NCI-H69 (cell line): Measurements from ENCODE around the gene KRTAP3-1.

ENCODE experiments used
- DNase-seq: peaks from one replicate; lab custom pipeline; 2025; lab: John Stamatoyannopoulos, UW

KRTAP3-1 gene

DNA sequence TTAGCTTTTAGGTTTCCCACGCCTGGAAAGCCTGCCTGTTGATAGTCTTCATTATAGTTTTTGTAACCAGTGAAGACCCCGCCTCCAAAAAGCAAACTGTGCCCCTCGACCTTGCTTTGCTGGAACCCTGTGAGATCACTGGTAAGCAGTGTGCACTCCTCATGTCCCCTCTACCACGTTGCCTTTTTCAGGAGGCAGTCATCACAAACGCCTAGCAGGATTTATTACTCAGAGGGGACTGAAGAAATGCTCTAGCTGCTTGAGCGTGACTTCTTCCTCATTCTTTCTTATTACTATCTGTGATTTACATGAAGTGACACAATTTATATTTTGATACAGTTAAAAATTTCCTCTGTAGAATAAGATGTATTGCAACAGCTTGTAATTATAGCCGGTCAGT lies 6.5 kb upstream of the KRTAP3-1 start:
- no peak for DNase-seq

DNA sequence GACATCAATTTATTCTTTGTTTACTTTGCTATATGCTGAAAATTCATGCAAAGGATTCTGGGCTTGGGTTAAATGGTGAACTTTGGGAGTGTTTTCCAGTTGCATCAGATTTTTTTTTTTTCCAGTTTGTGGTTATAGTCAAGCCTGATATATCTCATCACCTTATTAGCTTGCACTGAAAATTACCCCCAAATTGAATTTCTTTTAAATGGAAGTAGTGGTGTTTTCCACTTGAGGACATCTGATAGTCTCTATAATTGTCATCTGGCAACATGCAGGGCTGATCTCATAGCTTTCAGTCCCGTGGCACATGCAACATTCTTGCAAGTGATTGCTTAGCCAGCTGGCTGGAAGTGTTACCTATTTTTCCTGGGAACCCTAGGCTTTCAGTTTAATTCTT lies 4.7 kb upstream of the KRTAP3-1 start:
- DNase-seq, result peak; percentile 35

DNA sequence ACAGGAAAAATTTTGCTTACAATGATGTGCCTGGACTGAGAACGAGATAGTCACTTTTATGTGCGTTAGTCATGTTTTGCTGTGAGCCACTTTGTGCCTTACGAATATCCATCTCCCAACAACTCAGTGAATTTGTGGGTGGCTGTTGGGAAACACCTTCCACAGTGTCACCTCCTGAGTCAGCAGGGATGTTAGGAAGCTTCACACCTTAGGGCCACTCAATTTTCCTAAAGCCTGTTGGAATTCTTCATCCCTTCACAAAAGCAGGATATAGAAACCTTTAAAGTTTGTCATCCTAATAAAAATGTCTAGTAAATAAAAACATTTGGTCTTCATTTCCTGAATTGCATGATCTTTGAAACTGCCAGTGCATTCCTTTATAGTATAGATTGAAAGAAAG lies 4.3 kb upstream of the KRTAP3-1 start:
- no peak for DNase-seq

DNA sequence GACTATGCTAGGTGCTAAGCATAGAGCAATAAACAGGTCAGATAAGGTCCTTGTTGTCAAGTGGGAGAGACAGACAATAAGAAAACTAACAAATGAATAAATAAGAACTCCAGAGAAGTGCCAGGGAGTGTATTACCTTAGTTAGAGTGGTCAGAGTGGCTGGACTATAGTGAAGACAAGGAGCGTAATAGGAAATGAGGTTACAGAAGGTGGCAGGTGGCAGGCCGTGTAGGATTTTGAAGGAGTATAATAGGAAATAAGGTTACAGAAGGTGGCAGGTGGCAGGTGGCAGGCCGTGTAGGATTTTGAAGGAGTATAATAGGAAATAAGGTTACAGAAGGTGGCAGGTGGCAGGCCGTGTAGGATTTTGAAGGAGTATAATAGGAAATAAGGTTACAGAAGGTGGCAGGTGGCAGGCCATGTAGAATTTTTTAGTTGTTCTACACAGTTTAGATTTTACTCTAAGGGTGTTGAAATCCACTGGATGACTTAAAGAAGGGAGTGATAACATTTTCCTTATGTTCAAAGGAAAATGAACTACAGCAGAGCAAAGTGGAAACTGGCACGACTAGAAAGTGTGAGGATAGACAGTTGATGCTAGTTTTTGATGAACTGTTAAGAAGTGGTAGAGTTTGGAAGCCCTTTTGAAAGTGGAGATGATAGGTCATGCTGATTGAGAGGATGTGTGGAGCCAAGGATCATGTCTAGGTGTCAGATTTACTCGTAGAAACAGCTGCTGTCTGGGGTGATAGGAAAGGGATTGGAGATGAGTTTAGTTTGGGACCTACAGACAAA lies 3.6 kb upstream of the KRTAP3-1 start:
- DNase-seq, result no peak

DNA sequence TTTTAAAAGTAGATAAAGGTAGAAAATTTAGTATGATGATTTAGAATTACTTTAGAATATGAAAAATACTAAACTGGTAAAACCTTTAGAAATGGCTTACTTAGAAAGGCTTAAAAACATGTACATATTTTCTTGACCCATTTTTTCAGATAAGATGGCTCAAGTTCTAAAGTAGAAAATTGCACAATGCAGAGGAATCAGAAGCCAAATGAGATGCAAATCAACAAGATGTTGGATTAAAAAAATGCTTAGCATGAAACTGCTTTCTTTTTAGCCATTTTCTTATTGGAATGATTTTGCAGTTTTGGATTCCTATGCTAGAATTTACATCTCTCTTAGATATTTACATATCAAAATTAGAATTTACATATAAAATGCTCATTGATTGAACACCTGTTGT lies 1.5 kb upstream of the KRTAP3-1 start:
- no peak for DNase-seq

DNA sequence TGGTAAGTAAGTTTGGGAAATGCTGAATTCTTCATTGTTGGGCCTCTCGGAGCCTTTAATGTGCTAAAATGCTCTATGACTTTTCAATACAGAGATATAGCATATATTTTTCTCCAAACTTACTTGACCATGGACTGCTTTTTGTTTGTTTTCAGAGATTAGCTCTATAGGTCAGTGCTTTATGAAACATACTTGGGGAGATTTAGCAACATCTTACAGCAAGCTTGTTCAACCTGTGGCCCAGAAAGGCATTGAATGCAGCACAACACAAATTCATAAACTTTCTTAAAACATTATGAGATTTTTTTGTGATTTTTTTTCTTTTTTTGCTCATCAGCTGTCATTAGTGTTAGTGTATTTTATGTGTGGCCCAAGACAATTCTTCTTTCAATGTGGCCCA lies 1.0 kb upstream of the KRTAP3-1 start:
- DNase-seq, result no peak

DNA sequence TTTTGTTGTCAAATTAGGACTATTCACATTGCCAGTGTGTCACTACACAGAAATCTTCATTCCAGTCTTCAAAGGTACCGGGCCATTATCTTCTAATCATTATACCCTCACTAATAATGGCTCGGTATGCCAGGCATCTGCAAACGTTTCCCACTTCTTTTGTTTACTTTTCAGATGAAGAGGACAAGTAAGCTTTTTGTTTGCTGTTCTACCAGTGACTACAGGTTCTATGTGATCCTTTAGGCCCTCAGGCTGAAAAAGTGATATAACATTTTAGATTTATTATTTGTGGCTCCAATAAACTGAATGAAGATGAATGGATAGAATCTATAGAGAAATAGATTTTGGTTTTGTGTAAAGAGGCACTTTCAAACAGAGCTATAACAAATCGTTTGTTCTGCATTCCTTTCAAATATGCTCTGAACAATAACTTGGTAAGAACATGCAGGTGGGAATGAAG lies 403 bp upstream of the KRTAP3-1 start:
- DNase-seq, result peak; percentile 54

DNA sequence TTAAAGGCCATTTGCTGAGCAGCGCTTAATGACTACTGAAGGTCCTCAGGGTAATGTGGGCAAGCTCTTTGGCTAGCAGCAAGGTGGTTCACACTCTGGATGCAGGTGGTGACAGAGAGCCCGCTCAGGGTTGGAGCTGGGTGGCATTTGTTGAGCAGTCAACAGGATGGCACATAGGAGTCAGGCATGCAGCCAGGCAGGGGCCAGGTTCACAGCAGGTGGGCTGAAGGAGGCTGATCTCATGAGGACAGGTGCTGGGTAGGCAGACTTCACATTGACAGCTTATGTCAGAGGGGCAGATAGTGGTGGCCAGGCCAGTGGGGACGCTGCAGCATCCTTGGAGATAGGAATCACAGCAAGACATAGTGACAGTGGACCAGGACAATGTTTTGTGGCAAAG lies 4.5 kb downstream of the KRTAP3-1 start:
- peak; percentile 40 for DNase-seq

DNA sequence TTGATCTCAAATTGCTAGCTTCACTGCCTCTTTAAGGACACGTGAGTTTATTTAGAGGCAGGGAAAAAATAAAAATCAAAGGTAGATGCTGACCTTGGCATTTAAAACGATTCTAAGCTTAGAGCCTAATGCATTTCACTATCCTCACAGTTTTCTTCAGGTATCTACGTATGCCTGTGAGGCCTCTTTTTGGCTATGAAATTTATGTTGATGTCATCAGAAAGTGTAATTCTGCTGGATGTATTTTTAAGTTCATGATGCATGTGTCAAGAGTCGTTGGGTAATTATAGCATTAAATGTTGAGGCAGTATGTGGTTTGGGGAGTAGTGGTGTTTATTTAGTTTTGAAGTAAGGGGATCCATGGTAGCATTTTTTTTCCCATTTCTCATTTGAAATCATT lies 5.0 kb downstream of the KRTAP3-1 start:
- DNase-seq, result no peak

DNA sequence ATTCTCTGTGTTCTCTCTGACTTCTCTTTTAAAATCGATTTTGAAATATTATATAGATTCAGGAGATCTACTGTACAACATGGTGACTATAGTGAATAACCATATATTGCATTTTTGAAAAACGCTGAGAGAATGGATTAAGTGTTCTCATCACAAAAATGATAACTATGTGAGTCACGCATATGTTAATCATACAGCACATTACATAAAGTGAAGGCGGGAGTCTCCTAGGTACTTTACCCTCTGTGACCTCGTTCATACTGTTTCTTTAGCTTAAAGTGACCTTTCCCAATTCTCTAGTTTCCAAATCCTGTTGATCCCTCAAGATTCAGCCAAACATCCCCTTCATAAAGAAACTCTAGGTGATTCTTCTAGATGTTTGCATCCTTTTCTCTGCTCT lies 6.1 kb downstream of the KRTAP3-1 start:
- no peak for DNase-seq

DNA sequence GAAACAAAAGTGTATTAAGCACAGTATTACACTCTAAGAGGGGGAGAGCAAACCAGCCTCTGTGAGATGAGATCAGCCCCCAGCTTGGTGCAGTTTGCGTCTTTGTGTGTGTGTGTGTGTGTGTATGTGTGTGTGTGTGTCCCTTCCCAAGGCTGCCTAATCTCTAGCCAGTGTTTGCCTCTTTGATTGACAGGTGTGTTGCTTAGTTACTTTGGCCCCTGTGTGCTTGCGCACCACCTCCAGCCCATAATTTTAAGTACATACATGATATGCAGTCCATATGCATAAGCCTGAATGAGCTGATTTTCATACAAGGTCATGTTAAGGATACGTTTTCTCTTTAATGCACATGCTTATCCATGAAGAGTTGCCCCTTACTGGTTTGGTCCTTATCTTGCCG lies 7.1 kb downstream of the KRTAP3-1 start:
- no peak for DNase-seq

DNA sequence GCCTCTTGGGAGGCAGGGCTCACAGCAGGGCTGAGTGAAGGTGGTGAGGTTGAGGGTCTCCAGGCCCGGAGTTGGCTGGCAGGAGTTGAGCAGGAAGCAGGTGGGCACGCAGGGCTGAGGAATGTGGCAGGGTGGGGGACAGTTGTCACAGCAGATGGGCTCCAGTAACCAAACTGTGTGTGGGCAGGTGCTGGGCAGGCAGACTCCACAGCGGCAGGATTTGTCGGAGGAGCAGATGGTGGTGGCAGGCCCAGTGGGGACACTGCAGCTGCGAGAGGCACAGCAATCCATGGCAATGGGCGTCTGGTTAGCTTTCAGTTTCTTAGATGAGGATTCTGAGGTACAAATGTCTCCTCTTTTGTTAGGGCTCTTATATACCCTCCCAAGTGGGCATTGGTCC lies 9.4 kb downstream of the KRTAP3-1 start, which contains the start of gene KRTAP3-2:
Gene KRTAP3-2 (minus strand): TSS at position 344 of the 400 bp plus-strand sequence. CDS start 53 bp downstream, at position 291.
- peak; percentile 35 for DNase-seq

DNA sequence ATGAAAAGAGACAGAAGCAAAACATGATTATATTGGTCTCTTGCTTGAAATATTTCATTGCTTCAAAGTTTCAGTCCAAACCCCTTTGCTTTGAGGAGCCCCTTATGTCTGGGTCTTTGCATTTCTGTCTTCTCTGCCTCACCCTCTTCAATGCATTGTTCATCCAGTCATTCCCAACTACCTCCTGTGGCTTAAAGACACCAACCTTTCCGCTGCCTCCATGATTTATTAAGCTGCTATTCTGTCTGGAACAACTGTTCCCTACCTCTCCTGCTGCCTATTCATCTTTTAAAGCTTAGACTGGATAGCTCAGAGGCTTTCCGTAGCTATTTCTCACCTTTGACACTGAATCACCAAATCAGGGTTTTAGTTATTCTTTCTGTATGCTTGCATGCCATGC lies 11.6 kb downstream of the KRTAP3-1 start:
- peak; percentile 14 for DNase-seq

DNA sequence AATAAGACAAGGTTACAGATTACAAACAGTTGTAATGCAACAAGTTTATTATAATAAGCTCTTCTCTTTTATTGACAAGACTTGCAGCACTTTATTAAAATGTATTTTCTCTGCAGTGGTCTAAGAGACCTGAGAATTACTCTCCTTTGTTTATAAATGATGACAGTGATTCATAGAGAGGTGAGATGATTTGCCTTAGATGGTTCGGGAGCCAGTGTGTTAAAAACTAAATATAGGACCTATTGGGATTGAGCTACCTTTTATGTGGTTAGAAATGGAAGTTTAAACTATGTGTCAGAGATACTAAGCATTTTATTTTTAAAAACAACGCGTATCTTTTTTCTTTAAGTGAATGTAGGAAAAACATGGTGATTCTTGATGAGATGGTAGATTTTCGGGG lies 12.1 kb downstream of the KRTAP3-1 start:
- no peak for DNase-seq

DNA sequence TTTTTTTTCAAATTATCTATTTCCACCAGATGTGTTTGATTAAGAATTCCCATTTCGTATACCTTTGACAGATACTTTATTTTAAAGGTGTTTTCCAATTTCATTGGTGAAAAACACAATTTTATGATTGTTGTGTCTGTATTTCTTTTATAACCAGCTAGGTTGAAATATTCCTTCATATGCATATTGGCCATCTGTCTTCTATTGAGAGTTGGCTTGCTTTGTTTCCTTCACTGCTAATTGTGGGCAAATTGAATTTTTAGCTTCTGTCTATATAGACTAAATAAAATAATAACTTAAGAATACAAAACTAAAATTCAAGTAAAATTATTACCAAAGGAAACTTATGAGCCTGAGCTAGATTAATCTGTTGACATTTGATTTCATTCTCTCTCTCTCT lies 13.8 kb downstream of the KRTAP3-1 start:
- DNase-seq, result no peak

DNA sequence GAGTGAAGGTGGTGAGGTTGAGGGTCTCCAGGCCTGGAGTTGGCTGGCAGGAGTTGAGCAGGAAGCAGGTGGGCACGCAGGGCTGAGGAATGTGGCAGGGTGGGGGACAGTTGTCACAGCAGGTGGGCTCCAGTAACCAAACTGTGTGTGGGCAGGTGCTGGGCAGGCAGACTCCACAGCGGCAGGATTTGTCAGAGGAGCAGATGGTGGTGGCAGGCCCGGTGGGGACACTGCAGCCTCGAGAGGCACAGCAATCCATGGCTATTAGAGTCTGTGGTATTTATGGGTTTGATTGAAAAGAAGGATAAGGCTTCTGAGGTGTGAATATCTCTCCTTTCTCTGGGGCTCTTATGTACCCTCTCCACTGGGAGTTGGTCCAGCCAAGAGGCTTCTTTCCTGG lies 15.1 kb downstream of the KRTAP3-1 start, which contains the start of gene KRTAP3-3:
Gene KRTAP3-3 (minus strand): TSS at position 326 of the 400 bp plus-strand sequence. CDS start 67 bp downstream, at position 259.
- peak; percentile 87 for DNase-seq

DNA sequence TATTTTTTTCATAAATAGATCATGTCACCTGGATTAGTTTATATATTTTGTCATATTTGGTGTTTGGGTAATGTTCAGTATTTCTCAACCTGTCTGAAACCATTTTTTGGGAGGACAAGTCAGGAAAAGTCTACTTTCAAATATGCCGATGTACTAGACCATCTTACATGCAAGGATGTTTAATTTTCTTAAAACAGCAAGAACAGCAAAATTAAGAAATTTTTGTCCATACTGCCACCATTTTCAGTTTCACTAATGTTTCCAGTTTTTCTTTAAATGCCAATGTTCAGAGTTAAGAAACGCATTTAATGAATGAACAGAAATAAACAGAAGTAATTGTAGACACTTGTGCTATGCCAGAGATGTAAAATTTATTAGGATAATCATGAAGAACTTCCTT lies 15.8 kb downstream of the KRTAP3-1 start:
- DNase-seq, result no peak

DNA sequence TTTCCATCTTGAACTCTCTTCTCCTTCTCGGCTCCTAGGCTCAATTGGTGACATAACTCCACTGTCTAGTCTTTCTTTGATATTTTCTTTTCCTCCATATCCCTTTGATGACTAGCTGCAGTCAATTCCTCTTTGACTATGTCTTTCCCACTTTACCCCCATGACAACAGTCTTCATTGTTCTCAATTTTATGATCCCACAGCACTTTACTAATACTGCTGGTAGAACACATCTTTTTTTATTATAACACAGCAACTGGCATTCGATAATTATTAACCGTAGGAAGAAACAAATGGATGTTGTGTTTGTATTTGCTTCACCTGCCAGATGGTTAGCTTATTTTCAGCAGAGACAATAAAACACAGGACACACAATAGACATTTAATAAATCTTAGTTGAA lies 16.3 kb downstream of the KRTAP3-1 start:
- DNase-seq, result peak; percentile 6

DNA sequence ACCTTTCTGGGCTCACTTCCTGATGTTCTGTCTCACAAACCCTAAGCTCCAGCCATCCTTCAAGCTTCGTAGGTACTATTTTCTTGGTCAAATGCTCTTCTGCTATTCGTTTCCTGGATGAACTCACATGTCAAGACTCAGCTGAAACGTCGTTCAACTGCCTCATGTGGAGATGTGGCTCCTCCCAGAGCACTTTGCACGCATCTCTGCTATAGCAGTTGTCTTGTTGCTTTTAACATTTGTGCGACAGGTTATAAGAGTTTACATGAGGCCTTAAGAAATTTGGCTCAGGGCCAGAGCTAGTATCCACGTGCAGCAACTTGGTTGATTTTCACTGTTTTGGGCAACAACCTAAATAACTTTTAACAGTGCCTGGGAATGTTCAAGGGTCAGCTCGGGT lies 22.0 kb downstream of the KRTAP3-1 start:
- DNase-seq, result no peak

DNA sequence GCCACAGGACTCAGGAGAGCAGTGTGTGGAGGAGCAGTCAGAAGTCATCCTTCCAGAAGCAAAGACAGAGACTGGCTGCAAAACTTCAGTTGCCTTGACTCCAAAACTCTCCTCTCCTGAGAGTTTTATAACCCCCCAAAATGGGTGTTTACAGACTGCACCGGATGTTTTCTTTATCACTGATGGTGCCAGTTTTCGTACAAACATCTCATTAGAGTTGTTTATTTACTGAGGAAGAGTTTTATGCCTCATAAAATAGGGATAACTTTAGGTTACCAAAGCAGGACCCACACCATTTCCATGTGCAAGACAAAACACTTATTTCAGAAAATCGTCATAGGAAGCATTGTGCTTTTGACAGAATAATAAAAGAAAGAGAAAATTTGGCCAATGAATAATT lies 24.7 kb downstream of the KRTAP3-1 start, which contains the start of gene KRT40:
Gene KRT40 (minus strand): TSS at position 101 of the 400 bp plus-strand sequence. CDS start 53 bp downstream, at position 48.
- no peak for DNase-seq

DNA sequence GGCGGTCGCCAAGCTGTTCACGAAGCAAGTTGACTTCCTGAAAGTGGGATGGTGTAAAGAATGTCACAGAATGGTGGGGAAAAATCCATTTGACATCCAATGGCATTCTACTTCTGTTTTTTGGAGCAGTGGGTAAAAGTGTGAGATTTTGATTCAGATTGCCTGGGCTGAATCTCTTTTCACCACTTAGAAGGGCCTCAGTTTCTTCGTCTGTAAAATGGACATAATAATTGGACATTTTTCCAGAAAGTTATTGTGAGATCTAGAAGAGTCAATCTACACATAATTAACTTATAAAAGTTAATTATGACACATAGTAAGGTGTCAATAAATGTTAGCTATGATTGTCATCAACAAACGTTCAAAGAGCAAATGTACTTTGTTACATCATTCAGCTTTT lies 27.8 kb downstream of the KRTAP3-1 start:
- DNase-seq, result no peak

DNA sequence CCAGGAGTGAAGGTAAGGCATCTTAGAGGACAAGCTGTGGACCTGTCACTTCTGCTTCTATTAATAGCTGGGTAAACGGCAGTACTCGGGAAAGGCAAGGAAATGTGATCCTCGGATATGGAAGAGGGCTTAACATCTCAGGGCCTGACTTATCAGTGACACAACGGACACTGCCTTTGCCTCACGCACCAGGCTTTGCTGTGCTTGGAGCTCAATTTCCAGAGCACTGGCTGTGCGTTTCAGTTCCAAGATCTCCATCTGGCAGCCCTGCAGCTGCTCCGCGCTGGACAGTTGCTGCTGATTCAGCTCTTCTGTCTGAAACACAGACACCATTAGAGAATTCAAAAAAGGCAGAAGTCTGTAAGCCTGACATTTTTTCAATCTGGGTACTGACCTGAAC lies 28.3 kb downstream of the KRTAP3-1 start:
- DNase-seq, result no peak

DNA sequence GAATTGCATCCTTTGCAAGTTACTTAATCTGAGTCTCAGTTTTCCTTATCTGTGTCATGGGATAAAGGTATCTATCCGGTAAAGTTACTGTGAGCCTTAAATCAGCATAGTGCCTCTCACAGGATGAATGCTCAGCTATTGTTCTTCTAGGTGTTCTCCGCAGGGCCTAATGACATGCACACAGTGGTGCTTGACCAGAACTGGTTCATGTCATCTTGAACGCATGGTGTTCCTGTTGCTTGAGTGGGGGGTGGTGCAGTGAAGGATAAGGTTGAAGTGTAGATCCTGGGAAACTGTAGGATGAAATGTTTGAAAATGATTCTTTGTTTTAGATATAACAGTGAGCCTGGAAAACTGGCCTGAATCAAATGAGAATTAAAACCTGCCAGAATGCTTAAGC lies 28.8 kb downstream of the KRTAP3-1 start:
- no peak for DNase-seq
